Measurements from ENCODE around the gene MTHFD2.

Gene MTHFD2

GRCh38 chr2:74232426-74232825 lies 34.0 kb downstream of the MTHFD2 start:
- no peak for DNase-seq

DNA sequence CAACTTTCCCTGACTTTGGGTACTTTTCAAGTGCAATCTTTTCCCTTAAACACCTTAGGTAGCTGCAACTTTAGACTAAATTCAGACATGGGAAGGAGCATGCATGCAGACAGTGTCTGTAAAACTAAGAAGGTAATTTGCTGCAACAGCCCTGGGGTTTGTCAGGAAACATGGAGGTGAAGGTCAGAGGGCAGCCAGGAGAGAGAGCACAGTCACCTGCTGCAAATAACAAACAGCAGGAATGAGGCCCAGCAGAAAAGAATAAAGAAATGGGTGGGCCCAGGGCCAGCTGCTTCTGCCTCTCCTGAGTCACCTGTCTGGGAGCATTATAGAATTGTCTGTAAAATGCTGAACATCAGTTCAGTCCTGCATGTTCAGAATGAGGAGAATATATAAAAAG lies 35.2 kb downstream of the MTHFD2 start:
- DNase-seq, result no peak

DNA sequence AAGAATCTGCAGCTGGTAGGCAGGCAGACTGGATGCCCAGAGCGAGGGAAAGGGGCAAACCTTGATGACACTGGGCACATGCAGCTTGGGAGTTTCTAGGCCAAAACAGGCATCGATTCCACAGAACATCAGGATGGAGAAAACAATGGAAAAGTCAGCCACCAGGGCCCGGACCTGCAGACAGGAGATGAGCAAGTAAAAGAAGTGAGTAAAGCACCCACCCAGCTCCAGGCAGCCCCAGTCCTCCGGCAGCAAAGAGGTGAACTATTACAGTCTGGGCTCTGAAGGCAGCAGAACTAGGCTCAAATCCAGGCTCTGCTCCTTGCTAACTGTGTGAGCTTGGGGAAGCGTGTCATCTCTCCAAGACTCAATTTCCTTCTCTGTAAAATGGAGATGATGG lies 36.6 kb downstream of the MTHFD2 start:
- DNase-seq, result no peak

DNA sequence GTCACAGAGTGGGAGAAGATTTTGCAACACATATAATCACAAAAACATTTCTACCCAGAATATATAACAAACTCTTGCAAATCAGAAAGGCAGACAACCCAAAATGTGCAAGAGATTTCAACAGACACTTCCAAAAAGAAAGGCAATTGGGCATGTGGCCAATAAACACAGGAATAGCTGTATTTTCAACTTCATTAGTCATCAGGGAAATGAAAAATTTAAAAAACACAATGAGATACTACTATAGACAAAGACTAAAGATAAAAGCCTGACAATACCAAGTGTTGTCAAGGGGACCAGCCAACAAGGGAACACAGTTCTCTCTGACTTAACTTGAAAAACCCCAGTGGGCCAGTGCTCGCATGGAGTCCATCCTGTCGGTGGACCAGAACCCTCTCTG lies 40.5 kb downstream of the MTHFD2 start:
- DNase-seq, result no peak

DNA sequence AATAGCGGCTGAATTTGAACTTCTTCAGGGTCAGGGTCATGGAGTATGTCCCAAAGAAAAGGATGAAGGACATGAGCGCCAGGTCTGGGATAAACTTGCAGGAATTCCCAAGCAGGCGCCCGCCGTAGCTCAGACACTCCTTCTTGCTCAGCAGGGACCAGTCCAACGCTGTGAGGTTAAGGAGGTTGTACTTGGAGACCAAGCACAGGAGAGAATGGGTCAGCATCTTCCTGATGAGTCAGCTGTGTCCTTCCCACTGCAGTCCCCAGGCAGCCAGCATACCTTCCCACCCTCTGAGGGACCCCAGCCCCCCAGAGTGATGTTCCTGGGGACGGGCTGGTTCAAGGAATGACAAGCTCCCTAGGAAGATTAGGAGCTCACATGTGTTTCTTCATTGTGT lies 40.9 kb downstream of the MTHFD2 start:
- DNase-seq, result no peak

DNA sequence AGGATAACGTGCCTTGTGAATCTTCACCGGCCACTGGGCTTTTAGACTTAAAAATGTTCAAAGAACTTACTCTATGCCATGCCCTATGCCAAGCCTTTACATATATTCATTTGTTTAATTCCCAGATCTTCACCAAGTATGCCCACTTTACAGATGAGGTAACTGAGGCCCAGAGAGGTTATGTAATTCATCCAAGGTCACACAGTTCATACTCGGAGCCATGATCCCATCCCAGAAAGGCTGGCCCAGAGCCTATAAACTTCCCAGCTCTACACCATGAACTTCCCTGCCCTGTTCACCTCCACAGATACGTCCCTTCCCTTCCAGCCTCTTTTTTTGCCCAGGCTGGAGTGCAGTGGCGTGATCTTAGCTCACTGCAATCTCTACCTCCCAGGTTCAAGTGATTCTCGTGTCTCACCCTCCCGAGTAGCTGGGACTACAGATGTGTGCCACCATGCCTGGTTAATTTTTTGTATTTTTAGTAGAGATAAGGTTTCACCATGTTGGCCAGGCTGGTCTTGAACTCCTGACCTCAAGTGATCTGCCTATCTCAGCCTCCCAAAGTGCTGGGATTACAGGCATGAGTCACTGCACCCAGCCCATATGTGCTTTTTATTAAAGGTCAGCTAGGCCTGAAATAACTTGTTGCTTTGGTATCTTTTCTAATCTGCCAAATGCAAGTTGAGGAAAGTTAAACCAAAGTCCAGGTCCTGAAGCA lies 44.1 kb downstream of the MTHFD2 start:
- no peak for DNase-seq

GRCh38 chr2:74244286-74244685 lies 45.9 kb downstream of the MTHFD2 start:
- DNase-seq, result no peak

DNA sequence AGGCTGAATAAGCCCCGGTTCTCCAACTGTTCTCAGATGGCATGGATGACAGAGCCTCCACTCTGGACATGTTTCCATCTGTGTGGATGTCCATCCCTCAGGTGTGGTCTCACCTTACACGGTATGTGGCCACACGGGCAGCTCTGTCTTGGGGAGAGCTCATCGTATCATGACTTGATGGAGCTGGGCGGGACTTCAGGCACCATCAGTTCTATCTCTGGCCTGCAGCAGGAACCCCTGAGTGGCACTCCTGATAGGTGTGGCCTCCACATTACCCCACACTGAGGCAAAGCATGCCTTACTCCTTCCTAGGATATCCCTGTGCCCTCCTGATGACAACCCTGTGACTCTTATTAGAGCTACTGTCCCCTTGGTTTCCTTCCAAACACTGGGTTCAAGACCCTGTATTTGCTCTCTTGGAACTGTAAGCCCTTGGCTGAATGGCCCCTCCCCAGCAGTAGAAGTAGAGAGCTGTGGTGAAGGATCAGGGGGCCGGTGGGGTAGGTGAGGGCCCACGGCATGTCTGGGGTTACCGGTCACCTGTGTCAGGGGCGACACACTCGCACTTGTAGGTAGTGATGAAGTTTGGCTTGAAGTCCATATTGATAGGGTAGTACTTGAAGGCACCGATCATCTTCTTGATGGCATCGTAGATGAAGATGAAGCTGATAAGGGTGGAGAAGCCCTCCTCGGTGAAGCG lies 48.2 kb downstream of the MTHFD2 start:
- no peak for DNase-seq

DNA sequence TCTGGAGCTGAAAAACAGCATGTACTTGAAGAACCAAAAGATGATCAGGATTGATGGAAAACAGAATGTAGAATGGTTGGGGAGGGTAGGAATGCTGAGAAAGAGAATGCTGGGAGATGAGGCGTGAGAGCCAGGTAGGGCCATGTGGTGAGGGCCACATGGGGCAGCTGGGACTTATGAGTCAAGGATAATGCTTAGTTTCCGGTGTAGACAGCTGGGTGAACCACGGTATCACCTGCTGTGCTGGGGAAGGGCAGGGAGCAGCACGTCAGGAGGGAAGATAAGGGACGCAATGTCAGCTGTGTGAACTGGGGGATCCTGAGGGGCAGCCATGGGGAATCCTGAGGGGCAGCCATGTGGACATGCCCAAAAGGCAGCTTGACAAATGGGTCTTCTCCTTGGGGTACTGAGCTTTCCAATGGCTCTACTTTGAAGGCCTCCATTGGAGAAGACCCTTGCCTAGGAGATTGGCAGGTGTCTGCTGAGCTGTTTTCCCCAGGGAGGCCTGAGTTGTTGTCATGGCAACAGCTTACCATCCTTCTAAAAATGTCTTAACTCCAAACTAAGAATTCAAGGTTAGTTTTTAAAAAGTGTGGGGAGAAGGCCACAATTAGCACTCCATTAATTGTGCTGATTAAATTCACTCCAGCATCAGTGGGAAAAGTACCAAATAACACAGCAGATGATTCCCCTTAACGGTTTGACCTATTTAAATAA lies 51.1 kb downstream of the MTHFD2 start:
- DNase-seq, result no peak

- DNase-seq, result no peak
These were observed 51.8 kb downstream of the MTHFD2 start for GRCh38 chr2:74250189-74250631.

GRCh38 chr2:74252036-74252435 lies 53.6 kb downstream of the MTHFD2 start:
- no peak for DNase-seq

DNA sequence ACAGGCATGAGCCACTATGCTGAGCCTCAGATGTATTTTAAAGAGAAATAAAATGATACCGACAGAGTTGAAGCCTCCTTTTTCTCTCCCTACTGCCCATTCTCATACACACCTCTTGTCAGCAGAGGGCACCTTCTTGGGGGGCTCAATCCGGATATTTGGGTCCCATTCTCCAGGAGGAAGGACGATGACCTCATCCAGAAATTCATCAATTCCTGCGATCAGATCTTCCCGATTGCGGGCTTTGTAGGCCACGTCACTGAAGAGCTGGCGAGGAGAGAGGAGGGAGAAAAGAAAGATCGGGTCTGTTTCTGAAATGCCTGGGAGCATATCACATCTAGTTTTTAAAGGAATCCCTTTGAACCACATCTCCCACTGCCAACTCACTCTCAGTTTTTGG lies 54.4 kb downstream of the MTHFD2 start:
- no peak for DNase-seq

GRCh38 chr2:74253306-74253970 lies 55.0 kb downstream of the MTHFD2 start:
- DNase-seq, result no peak

GRCh38 chr2:74253971-74254310 lies 55.5 kb downstream of the MTHFD2 start:
- no peak for DNase-seq

DNA sequence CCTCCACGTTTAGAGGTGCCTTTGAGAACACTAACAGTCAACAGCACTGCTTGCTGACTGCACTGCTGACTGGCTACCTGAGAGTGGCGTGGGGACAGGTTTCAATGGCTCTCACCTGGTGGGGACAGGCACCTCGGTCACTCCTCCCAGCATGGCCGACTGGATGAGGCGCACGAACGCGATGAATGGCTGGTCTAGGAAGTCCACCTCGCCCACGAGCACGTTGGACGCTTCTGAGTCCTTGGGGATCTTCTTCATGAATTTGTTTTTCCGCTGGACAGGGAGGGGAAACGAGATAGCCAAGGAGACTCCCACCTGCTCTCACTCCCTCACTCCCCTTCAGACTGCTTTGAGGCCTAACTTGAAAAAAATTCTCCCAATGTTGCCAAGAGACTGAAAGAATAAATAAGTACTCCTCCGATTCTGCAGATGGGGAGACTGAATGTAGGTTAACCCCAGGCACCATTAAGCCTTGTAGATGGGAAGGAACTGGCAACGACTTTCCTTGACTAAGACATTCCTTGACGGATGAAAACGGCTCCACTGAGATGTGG lies 57.3 kb downstream of the MTHFD2 start:
- DNase-seq, result no peak

GRCh38 chr2:74259191-74259590 lies 60.8 kb downstream of the MTHFD2 start:
- DNase-seq, result no peak

GRCh38 chr2:74259733-74260132 lies 61.3 kb downstream of the MTHFD2 start:
- no peak for DNase-seq

- no peak for DNase-seq
These were observed 62.1 kb downstream of the MTHFD2 start for GRCh38 chr2:74260495-74260894.

- DNase-seq, result no peak
These were observed 62.9 kb downstream of the MTHFD2 start for GRCh38 chr2:74261204-74261864.

DNA sequence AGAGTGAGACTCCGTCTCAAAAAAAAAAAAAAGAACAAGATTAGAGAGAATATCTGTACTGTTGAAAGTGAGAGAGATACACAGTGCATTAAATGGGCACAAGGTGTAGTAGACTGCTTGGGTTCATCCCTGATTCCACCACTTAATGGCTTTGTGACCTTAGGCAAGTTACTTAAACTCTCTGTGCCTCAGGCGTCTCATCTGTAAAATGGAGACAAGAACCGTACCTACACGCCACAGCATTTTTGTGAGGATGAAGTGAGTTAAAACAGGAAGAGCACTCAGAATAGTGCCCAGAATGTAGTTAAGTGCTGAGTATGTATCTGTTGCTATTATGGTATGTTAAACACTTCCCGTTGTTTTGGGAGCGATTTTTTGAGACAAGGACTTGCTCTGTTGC lies 64.3 kb downstream of the MTHFD2 start:
- DNase-seq, result no peak

- DNase-seq, result no peak
These were observed 65.9 kb downstream of the MTHFD2 start for GRCh38 chr2:74264281-74264680.

- DNase-seq, result no peak
These were observed 68.7 kb downstream of the MTHFD2 start for GRCh38 chr2:74267068-74267467.
